HCT116 (cell line): ENCODE results near the gene TPPP2. TPM values are rescaled to one million over a fixed set of nuclear protein-coding genes. Genes with fewer than 3 reads are reported as not detected.

Source experiments
- ATAC-seq: fragments of 200-7000 bp; cut with Tn5 transposase; 2 replicates; pipeline ENCODE4 v1.9.1; 2020; ENCODE audit warnings: mild to moderate bottlenecking, moderate library complexity
- BruUV-seq: library from RNA; stranded (reverse); fragments of 400-500 nt; replicated peaks from 2 replicates; lab custom pipeline; 2021; lab: Mats Ljungman, UMichigan
- CTCF ChIA-PET: fragments of 300-600 bp; sonication (Branson Sonifier 250); formaldehyde crosslinking; loops from one replicate; lab custom pipeline; 2021; ENCODE audit warnings: antibody characterized with exemption; lab: Charles Lee
- POLR2A ChIA-PET: fragments of 300-600, 350-600 bp; sonication (Branson Sonifier 250); formaldehyde crosslinking; loops from one replicate; lab custom pipeline; 2021; ENCODE audit warnings: antibody characterized with exemption; lab: Charles Lee
- RAD21 ChIA-PET, 2 experiments: fragments of 300-600 bp; sonication (Branson Sonifier 250); formaldehyde crosslinking; loops; one replicate each; lab custom pipeline; 2023; ENCODE audit warnings: low total read pairs in 2 of 2; ENCODE audit not compliant: uncharacterized antibody in 2 of 2, unreplicated experiment in 2 of 2, low non-redundant PET in 1 of 2; lab: Charles Lee
- DNase-seq: peaks from one replicate; pipeline ENCODE4 v3.0.0-alpha.2; 2010; ENCODE audit warnings: low read depth, low spot score
- H2AFZ ChIP-seq: fragments of 200-600 bp; shearing (Covaris generic), sonication (generic); 2 replicates; pipeline ENCODE4 v1.6.1; 2017; ENCODE audit warnings: low read depth, mixed run types, mixed read lengths, antibody characterized with exemption, low read length; ENCODE audit not compliant: poor library complexity, severe bottlenecking
- H3K27ac ChIP-seq: 2 replicates; pipeline ENCODE4 v1.5.1; 2012; ENCODE audit warnings: low read depth, low read length
- H3K27me3 ChIP-seq: fragments of 200-600 bp; sonication (generic); 2 replicates; pipeline ENCODE4 v1.6.1; 2016; ENCODE audit warnings: mixed run types, low read length, mixed read lengths; ENCODE audit not compliant: insufficient read depth
- H3K36me3 ChIP-seq, 2 experiments: fragments of 200-500 bp in 1 of 2; fragments of 200-600 bp in 1 of 2; sonication (Bioruptor generic) in 1 of 2; sonication (generic) in 1 of 2; 2 replicates each; pipeline versions ENCODE4 v1.5.1 to v1.6.1; 2014 to 2016; ENCODE audit warnings: low read length in 2 of 2, inconsistent platforms in 1 of 2, mixed read lengths in 1 of 2, mixed run types in 1 of 2; ENCODE audit not compliant: insufficient read depth in 2 of 2, control insufficient read depth in 1 of 2
- H3K4me1 ChIP-seq, 2 experiments: fragments of 200-600 bp in 1 of 2; sonication (generic) in 1 of 2; 2 replicates each; pipeline versions ENCODE4 v1.5.1 to v1.6.1; 2012 to 2017; ENCODE audit warnings: low read length in 2 of 2, inconsistent platforms in 1 of 2, mild to moderate bottlenecking in 1 of 2, mixed read lengths in 1 of 2, mixed run types in 1 of 2, moderate library complexity in 1 of 2; ENCODE audit not compliant: insufficient read depth in 2 of 2, control insufficient read depth in 1 of 2
- H3K4me2 ChIP-seq: fragments of 200-600 bp; sonication (generic); 2 replicates; pipeline ENCODE4 v1.6.1; 2017; ENCODE audit warnings: mixed run types, low read length, mixed read lengths
- H3K4me3 ChIP-seq, 2 experiments: fragments of 200-600 bp in 1 of 2; sonication (generic) in 1 of 2; replicated peaks in 1 of 2; 2 replicates each; pipeline ENCODE4 v1.5.1; 2011 to 2016; ENCODE audit warnings: low read length in 2 of 2, control low read depth in 1 of 2, low read depth in 1 of 2, mild to moderate bottlenecking in 1 of 2, mixed read lengths in 1 of 2, mixed run types in 1 of 2
- H3K79me2 ChIP-seq: fragments of 200-600 bp; sonication (generic); 2 replicates; pipeline ENCODE4 v1.6.1; 2017; ENCODE audit warnings: mild to moderate bottlenecking, mixed run types, low read length, moderate library complexity, mixed read lengths; ENCODE audit not compliant: insufficient read depth
- H3K9ac ChIP-seq: fragments of 200-600 bp; sonication (generic); 2 replicates; pipeline ENCODE4 v1.6.1; 2016; ENCODE audit warnings: low read length, mixed read lengths
- H3K9me2 ChIP-seq: fragments of 200-600 bp; sonication (generic), shearing (Covaris generic); 2 replicates; pipeline ENCODE4 v1.6.1; 2017; ENCODE audit warnings: mixed run types, mild to moderate bottlenecking, moderate library complexity; ENCODE audit not compliant: insufficient read depth
- H3K9me3 ChIP-seq, 2 experiments: fragments of 200-500 bp in 1 of 2; fragments of 200-600 bp in 1 of 2; sonication (Bioruptor generic) in 1 of 2; sonication (generic) in 1 of 2; 2 replicates each; pipeline ENCODE4 v1.6.1; 2014 to 2017; ENCODE audit warnings: low read length in 2 of 2, mixed read lengths in 2 of 2, inconsistent platforms in 1 of 2, low read depth in 1 of 2, mild to moderate bottlenecking in 1 of 2, mixed run types in 1 of 2, moderate library complexity in 1 of 2; ENCODE audit not compliant: control insufficient read depth in 1 of 2, insufficient read depth in 1 of 2
- H4K20me1 ChIP-seq: fragments of 200-600 bp; sonication (generic), shearing (Covaris generic); 2 replicates; pipeline ENCODE4 v1.6.1; 2017; ENCODE audit warnings: mixed run types, mild to moderate bottlenecking, moderate library complexity; ENCODE audit not compliant: insufficient read depth
- CEBPB ChIP-seq: IDR thresholded peaks from 2 replicates; pipeline ENCODE4 v1.6.1; 2012; ENCODE audit warnings: low read depth
- EGR1 ChIP-seq: IDR thresholded peaks from 2 replicates; pipeline ENCODE4 v1.6.1; 2012; ENCODE audit warnings: low read depth
- EZH2 ChIP-seq: fragments of 200-600 bp; sonication (generic); IDR thresholded peaks from 2 replicates; pipeline ENCODE4 v1.6.1; 2017; ENCODE audit warnings: antibody characterized with exemption, mixed run types
- EZH2phosphoT487 ChIP-seq: fragments of 200-600 bp; IDR thresholded peaks from 2 replicates; pipeline ENCODE4 v1.6.1; 2018; ENCODE audit warnings: antibody characterized with exemption, borderline replicate concordance
- POLR2A ChIP-seq: IDR thresholded peaks from 2 replicates; pipeline ENCODE4 v1.7.0; 2011; ENCODE audit warnings: borderline replicate concordance; ENCODE audit not compliant: insufficient read depth, insufficient read length; ENCODE audit errors: extremely low read depth
- RAD21 ChIP-seq: IDR thresholded peaks from 2 replicates; pipeline ENCODE4 v1.6.1; 2012; ENCODE audit warnings: low read depth, mild to moderate bottlenecking
- SIN3A ChIP-seq: IDR thresholded peaks from 2 replicates; pipeline ENCODE4 v1.6.1; 2012; ENCODE audit warnings: low read depth
- TCF7L2 ChIP-seq: IDR thresholded peaks from 2 replicates; pipeline ENCODE4 v1.7.0; 2011; ENCODE audit warnings: borderline replicate concordance, inconsistent platforms; ENCODE audit not compliant: insufficient read depth, insufficient read length; ENCODE audit errors: extremely low read depth
- ZFX ChIP-seq: fragments of 450-650 bp; IDR thresholded peaks from 2 replicates; pipeline ENCODE4 v1.6.1; 2017
- ZNF274 ChIP-seq: fragments of 200-500 bp; sonication (Bioruptor generic); IDR thresholded peaks from 2 replicates; pipeline ENCODE4 v1.6.1; 2014; ENCODE audit warnings: mild to moderate bottlenecking, low read depth, low read length, inconsistent platforms
- intact Hi-C: fragments of 100-400 bp; cut with micrococcal nuclease; formaldehyde crosslinking; loops from 2 replicates; pipeline ENCODE4 v1.10.0; 2022
- total RNA-seq: library from RNA; stranded (reverse); gene quantifications from one replicate; pipeline ENCODE4 v1.2.1, GENCODE V29; 2021; ENCODE audit not compliant: unreplicated experiment
- TF ChIP-seq, protein P1 (sequence below): IDR thresholded peaks from 2 replicates; pipeline ENCODE4 v1.6.1; 2012; ENCODE audit warnings: low read depth

Gene TPPP2
- total RNA-seq, 1 experiment from 2014 or later, result not detected

DNA sequence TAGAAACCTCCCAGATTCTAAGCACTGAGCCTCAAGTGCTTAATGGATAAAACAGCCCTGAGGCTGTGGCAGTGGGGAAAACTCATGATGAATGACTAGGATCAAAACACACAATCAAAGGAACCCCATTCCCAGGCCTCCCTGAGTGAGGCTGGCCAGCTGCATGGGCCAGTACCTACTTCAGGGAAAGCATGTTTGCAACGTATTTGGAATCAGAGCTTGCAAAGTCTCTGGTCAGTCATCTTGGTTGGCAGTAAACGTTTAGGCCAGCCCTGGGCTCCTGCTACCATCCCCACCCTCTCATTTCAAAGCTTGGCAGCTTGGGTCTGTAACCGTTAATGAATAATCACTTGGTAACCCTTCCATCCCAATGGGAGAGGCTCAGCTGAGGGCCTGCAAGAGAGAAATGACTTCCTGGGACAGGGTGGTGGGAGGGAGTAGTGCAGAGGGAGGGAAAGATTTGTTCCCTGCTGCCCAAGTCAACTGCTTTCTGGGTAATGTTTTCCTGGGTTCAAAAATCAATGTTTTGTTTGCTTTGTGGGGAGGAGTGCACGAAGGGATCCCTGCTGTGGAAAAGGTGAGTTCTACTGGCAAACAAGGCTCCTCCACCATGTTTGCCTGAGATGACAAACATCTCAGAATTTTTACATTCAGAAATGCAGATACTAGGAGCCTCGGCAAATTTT lies 25.6 kb downstream of the TPPP2 start:
- no peak overlapping the region for H3K4me3 ChIP-seq
- no peak overlapping the region for H2AFZ ChIP-seq
- H3K27ac ChIP-seq, result no peak overlapping the region
- no peaks in the 10 kb centered on the region for H3K9me2 ChIP-seq
- H3K4me2 ChIP-seq, result no peak overlapping the region
- no peaks in the 10 kb centered on the region for H3K79me2 ChIP-seq
- ChIA-PET POLR2A (no interaction called here), RAD21 (no interaction called here)
- BruUV-seq, result no TSS peak
- H3K4me1 ChIP-seq, result no peaks in the 10 kb centered on the region
- no peaks in the 10 kb centered on the region for H3K27me3 ChIP-seq
- H4K20me1 ChIP-seq, result no peaks in the 10 kb centered on the region
- H3K36me3 ChIP-seq, result no peaks in the 10 kb centered on the region
- H3K9me3 ChIP-seq, result no peaks in the 10 kb centered on the region
- no peak overlapping the region for H3K9ac ChIP-seq
- no peak for TF ChIP-seq EZH2phosphoT487
- TF ChIP-seq POLR2A, result no peak
- no peak for TF ChIP-seq EZH2
- TF ChIP-seq CEBPB, result no peak
- TF ChIP-seq, protein P1, sequence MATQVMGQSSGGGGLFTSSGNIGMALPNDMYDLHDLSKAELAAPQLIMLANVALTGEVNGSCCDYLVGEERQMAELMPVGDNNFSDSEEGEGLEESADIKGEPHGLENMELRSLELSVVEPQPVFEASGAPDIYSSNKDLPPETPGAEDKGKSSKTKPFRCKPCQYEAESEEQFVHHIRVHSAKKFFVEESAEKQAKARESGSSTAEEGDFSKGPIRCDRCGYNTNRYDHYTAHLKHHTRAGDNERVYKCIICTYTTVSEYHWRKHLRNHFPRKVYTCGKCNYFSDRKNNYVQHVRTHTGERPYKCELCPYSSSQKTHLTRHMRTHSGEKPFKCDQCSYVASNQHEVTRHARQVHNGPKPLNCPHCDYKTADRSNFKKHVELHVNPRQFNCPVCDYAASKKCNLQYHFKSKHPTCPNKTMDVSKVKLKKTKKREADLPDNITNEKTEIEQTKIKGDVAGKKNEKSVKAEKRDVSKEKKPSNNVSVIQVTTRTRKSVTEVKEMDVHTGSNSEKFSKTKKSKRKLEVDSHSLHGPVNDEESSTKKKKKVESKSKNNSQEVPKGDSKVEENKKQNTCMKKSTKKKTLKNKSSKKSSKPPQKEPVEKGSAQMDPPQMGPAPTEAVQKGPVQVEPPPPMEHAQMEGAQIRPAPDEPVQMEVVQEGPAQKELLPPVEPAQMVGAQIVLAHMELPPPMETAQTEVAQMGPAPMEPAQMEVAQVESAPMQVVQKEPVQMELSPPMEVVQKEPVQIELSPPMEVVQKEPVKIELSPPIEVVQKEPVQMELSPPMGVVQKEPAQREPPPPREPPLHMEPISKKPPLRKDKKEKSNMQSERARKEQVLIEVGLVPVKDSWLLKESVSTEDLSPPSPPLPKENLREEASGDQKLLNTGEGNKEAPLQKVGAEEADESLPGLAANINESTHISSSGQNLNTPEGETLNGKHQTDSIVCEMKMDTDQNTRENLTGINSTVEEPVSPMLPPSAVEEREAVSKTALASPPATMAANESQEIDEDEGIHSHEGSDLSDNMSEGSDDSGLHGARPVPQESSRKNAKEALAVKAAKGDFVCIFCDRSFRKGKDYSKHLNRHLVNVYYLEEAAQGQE, result no peak
- TF ChIP-seq EGR1, result no peak
- no peak for TF ChIP-seq SIN3A
- no peak for TF ChIP-seq RAD21
- TF ChIP-seq ZNF274, result no peak
- no peak for TF ChIP-seq ZFX
- TF ChIP-seq TCF7L2, result no peak
- TF ChIP-seq, all 23 proteins: peak for 0
- CTCF ChIA-PET, result no interaction called here
- intact Hi-C loops, result no loop called here
- DNase-seq (no peak), ATAC-seq (no peak)
